Activated CD4-positive, alpha-beta T cell treated with anti-CD3 and anti-CD28 coated beads, Interleukin-2, amount 10 ng/mL, durations not matched to agents 24 days and 14 days (primary cell): ENCODE data around the gene PLXNB1. TPM values are rescaled to one million over a fixed set of nuclear protein-coding genes. Genes with fewer than 3 reads are reported as not detected.

Experiments
- total RNA-seq: library from RNA; stranded (reverse); gene quantifications from 2 replicates; pipeline ENCODE4 v1.2.3, GENCODE V29; 2022

PLXNB1 gene
- total RNA-seq, 1 donor from 2014 or later, result 5.7 TPM

Other genes starting within 250 kb of the PLXNB1 start
- gene CDC25A, start 241.7 kb downstream of the PLXNB1 start, total RNA-seq, result 57.0 and 60.2 TPM in 2 replicates
- not detected in 2 replicates for gene CAMP, start 206.6 kb downstream of the PLXNB1 start, total RNA-seq
- gene ZNF589, start 189.0 kb downstream of the PLXNB1 start, total RNA-seq, result 38.1 and 39.9 TPM in 2 replicates
- 32.8 and 37.8 TPM in 2 replicates for gene NME6, start 128.7 kb downstream of the PLXNB1 start, total RNA-seq
- not detected in 2 replicates for gene SPINK8, start 96.4 kb downstream of the PLXNB1 start, total RNA-seq
- gene FBXW12, start 57.9 kb downstream of the PLXNB1 start, total RNA-seq, result 0.14 and 0.28 TPM in 2 replicates
- gene CCDC51, start 10.0 kb upstream of the PLXNB1 start, total RNA-seq, result 24.4 and 25.9 TPM in 2 replicates
- gene TMA7, start 10.2 kb upstream of the PLXNB1 start, total RNA-seq, result 272 and 275 TPM in 2 replicates
- 18.3 and 20.0 TPM in 2 replicates for gene ATRIP, start 16.7 kb upstream of the PLXNB1 start, total RNA-seq
- gene SHISA5, start 74.1 kb upstream of the PLXNB1 start, total RNA-seq, result 79.1 and 84.9 TPM in 2 replicates
- 38.2 and 44.0 TPM in 2 replicates for gene PFKFB4, start 126.7 kb upstream of the PLXNB1 start, total RNA-seq
- not detected in 2 replicates for gene UCN2, start 133.7 kb upstream of the PLXNB1 start, total RNA-seq
- gene COL7A1, start 165.2 kb upstream of the PLXNB1 start, total RNA-seq, result 0.56 and 0.62 TPM in 2 replicates
- 224 and 235 TPM in 2 replicates for gene UQCRC1, start 179.6 kb upstream of the PLXNB1 start, total RNA-seq
- 0.64 and 0.89 TPM in 2 replicates for gene TMEM89, start 191.7 kb upstream of the PLXNB1 start, total RNA-seq
- gene SLC26A6, start 205.4 kb upstream of the PLXNB1 start, total RNA-seq, result 57.2 and 58.2 TPM in 2 replicates
- gene CELSR3, start 232.8 kb upstream of the PLXNB1 start, total RNA-seq, result 14.5 and 15.2 TPM in 2 replicates